ENCODE results near the gene UGT1A9. TPM values are rescaled to one million over a fixed set of nuclear protein-coding genes. Genes with fewer than 3 reads are reported as not detected.

Gene UGT1A9
- total and polyA plus RNA-seq, 2 of the 13 experiments (the other 11 are each of a cell fraction or from before 2014, with no cell fraction given), result 0.07 TPM; not detected in 1

- no peak for TF ChIP-seq ZBTB4 (CRISPR knock-in tag; IDR thresholded peaks at IDR 0.05; ENCODE audit: borderline replicate concordance)
- TF ChIP-seq ZNF800 (CRISPR knock-in tag; IDR thresholded peaks at IDR 0.05), result no peak; the same call in 1 of the 2 replicates
- no peak for TF ChIP-seq EED (CRISPR knock-in tag; IDR thresholded peaks at IDR 0.05)
- TF ChIP-seq SMAD1 (CRISPR knock-in tag; IDR thresholded peaks at IDR 0.05; ENCODE audit: borderline replicate concordance, low read depth), result no peak
- TF ChIP-seq CENPX (CRISPR knock-in tag; IDR thresholded peaks at IDR 0.05), result no peak
- TF ChIP-seq ZNF430 (CRISPR knock-in tag; IDR thresholded peaks at IDR 0.05), result peak; percentile 70; the same call in 1 of the 2 replicates
- no peak for TF ChIP-seq ZNF382 (CRISPR knock-in tag; IDR thresholded peaks at IDR 0.05; ENCODE audit: borderline replicate concordance)
- peak; percentile 99 for TF ChIP-seq PAXIP1 (CRISPR knock-in tag; conservative IDR thresholded peaks at IDR 0.05)
- TF ChIP-seq BCL3 (CRISPR knock-in tag; IDR thresholded peaks at IDR 0.05), result peak; percentile 60; the same call in 1 of the 2 replicates
- no peak for TF ChIP-seq TAF15 (IDR thresholded peaks at IDR 0.05; ENCODE audit: low read depth, low read length, poor library complexity, severe bottlenecking)
- TF ChIP-seq ZNF558 (CRISPR knock-in tag; IDR thresholded peaks at IDR 0.05; ENCODE audit: borderline replicate concordance), result no peak
- TF ChIP-seq AFF4 (CRISPR knock-in tag; IDR thresholded peaks at IDR 0.05), result no peak
- TF ChIP-seq SP2 (CRISPR knock-in tag; IDR thresholded peaks at IDR 0.05), result no peak
Observed at GRCh38 chr2:233745073-233745755, 73.5 kb downstream of the UGT1A9 start (continued).
